Activated naive CD4-positive, alpha-beta T cell (primary cell): Measurements from ENCODE around the gene CPVL.

Source experiments
- DNase-seq, 4 experiments: peaks; one replicate each; lab custom pipeline; 2025; lab: John Stamatoyannopoulos, UW

Gene CPVL

DNA sequence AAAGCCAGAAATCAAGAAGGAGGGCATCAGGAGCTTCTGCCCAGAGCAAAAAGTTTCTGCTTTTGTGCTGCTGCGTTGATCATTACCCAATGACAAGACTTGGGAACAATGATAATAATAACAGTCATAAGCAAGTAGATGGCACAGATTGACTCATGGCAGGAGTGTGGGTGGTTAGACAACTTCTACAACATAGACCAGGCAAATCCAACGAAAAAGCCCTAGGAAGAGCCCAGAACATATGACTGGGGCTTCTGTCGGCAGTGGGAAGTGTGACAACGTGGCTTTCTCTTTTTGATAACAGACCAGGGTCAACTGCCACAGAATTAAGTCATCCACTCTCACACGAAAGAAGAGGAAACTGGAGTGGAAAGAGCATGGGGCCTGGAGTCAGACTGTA lies 102.8 kb downstream of the CPVL start:
- no peak for DNase-seq

GRCh38 chr7:29042824-29043231 lies 103.5 kb downstream of the CPVL start:
- no peak for DNase-seq

DNA sequence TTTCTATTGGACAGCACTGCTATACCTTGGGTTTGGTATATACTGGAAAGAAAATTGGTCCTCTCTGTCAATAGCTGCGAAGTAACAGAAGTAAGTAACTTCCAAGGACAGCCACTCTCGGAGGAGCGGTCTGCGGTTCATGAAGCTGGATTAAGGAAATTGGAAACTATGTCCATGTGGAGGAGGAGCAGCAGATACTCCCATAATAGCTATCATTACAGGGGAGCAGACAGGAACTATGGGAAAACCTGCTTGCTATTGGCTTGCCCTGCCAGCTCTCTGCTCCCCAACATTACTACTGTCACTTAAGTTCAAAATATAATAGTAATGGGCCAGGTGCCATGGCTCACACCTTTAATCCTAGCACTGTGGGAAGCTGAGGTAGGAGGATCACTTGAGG lies 104.3 kb downstream of the CPVL start:
- DNase-seq, result no peak

DNA sequence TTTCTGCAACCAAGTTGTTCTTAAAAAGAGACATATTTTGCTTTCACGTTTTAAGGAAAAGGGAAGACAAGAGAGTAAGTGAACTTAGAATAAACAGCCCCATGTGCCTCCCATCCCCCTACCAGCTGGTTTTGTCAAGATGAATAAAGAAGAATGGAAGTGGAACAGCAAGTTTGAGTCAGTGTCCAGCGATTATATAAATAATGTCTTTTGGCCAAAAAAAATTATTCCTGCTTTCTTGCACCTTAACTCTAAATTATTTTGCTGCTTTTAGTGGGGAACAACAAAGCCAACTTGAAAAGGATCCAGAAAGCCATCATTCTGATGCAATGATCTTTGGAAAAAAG lies 105.8 kb downstream of the CPVL start:
- no peak for DNase-seq

DNA sequence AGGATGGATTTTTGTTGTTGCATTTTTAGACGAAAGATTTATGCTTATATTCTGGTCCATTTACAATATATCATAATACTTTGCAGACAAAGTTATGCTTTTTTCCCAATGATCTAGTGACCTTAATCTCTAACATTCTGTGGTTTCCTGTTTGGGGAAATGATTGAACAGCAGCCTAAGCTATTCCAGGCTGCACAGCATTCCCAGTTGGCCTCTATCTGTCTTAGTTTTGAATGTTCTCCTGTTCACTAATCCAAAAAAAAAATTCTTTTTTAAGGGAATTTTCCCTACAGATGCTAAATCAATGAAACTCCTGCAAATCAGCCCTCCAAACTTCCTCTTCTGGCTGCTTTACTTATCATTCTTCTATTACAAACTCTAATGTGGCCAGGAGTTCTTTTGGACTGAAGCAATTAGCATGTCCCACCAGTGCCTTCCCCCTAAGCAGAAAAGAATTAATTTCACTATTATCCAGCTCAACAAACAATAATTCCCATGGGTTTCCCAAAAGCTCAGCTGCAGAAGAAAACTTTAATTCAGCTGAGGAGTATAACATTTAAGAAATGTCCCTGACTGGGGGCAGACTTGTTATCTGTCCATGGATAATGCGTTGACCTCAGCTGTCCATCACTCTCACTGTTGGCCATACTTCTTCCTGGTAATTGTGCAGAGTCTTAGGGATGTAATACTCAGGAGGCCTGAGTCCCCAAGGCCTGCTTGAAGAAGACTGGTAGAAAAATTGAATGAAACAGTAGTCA lies 106.3 kb downstream of the CPVL start:
- no peak for DNase-seq

DNA sequence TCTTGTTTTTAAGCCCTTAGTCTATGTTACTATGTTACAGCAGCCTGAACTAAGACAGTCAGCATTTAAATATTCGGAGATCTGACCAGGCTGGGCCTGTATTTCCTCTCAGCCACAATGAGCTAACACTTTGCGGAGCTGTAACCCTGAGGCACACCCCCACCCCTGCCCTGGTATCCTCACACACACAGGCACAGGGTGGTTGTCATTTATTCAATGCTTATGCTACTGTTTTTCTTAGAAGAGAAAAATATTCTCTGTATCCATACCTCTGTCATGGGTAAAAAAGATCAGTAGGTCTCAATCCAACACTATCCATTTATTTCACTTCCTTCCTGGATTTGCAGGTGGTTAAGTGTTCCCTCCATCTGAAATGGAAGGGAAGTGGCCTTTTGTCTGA lies 107.9 kb downstream of the CPVL start:
- no peak for DNase-seq

- DNase-seq, result no peak
Observed at GRCh38 chr7:29035044-29035740, 111.1 kb downstream of the CPVL start.

- DNase-seq, result no peak
Observed at GRCh38 chr7:29033584-29033983, 112.8 kb downstream of the CPVL start.

DNA sequence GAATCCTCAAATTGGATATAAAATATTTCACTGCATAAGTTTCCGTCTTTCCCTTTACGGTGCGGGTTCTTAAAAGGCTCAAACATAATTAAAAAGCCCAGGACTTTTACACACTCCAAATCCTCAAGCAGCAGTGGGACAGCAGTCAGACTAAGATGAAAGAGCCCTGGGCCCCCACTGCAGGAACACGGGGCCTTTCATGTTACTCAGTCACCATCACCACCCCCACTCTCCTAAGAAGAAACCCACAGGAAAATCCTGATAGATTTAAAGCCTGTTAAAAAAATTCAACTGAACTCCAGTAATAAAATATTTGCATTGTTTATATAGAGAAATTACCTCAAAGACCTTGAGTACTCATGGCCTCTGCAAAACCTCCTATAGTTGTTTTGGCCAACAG lies 114.2 kb downstream of the CPVL start:
- DNase-seq, result no peak

DNA sequence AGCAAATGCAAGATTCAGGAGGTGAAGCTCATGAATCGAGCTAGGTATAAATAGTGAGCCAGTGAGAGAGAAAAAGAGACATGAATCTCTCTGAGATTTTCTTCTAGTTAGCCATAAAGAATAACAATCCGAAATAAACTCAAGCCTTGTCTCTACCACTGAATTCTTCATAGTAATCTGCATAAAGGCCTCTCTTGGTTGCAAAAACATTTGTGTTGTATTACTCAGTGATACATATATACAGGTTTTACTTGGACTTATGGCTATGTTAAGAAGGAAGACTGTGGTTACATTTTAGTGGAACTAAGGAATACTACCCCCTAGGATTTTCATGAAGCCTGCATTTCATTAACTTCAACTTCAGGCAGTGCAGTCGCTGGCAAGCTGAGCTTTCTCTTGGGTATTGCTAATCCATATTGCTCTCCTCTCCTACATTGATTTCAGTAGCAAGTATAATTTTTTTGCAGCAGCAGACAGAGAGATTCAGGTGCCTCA lies 115.5 kb downstream of the CPVL start:
- DNase-seq, result no peak

- DNase-seq, result no peak
Observed at GRCh38 chr7:29022291-29022988, 123.9 kb downstream of the CPVL start.

- DNase-seq, result no peak
Observed at GRCh38 chr7:29019896-29020295, 126.4 kb downstream of the CPVL start.

DNA sequence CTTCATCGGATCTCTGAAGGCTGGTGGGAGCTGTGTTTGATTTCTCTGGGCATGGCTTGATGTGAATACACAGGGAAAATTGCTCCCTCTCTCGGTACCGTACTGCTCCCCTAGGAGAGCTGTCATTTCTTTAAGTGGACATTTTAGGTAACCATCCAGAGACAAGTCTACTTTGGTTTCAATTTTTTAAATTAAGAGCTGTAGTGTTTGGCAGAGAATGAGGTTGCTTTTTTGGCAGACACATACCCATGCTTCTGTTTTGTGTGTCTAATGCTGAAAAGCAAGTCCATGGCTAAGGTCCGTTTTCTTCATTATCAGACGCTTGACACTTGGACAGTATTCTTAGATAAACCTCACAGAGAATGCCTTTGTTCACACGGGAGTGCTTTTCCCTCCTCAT lies 127.0 kb downstream of the CPVL start:
- no peak for DNase-seq

GRCh38 chr7:29017713-29018112 lies 128.6 kb downstream of the CPVL start:
- no peak for DNase-seq

- DNase-seq, result no peak
Observed at GRCh38 chr7:29014725-29015124, 131.6 kb downstream of the CPVL start.

DNA sequence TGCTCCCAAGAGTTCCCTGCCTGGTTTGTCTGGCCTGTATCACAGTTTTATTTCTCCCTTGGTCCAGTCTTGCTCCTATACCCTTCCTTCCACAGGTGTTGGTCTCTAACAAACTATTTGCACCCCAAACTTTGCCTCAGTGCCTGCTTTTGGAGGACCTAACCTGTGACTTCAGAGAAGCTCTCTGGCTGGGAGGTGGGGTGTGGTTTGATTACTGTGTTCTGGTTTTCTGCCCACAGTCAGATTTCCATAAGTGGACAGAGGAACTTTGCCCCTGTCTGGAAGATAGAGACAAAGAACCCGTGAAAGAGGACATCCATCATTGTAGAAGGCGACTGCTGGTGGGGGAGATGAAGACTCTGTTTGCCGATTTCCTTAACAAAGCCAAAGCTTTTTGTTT lies 132.4 kb downstream of the CPVL start:
- no peak for DNase-seq

DNA sequence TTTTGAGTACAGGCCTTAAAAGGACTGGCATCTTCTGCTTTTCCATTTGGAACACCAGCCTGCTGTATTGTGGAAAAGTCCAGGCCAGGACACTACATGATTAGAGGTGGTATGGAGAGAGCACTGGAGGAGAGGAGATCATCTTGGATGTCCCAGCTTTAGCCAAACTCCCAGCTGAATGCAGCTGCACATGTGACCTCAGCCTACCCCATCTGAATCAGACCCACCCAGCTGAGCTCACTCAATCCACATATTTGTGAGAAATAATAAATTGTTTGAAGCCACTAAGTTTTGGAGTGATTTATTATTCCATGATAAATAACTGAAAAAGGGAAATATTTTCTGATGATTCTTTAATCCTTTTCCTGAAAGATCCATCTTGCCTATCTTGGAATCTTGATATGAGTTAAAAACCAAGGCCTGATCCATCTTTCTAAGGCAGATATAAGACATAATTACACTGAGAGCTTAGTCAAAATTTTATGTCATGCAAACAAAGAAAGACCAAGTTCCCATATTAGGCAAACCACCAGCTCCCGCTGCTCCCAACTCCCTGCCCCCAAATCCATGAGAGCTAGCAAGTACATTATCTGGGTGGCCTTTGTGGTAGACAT lies 133.1 kb downstream of the CPVL start:
- no peak for DNase-seq

- DNase-seq, result no peak
Observed at GRCh38 chr7:29009947-29010346, 136.4 kb downstream of the CPVL start.

DNA sequence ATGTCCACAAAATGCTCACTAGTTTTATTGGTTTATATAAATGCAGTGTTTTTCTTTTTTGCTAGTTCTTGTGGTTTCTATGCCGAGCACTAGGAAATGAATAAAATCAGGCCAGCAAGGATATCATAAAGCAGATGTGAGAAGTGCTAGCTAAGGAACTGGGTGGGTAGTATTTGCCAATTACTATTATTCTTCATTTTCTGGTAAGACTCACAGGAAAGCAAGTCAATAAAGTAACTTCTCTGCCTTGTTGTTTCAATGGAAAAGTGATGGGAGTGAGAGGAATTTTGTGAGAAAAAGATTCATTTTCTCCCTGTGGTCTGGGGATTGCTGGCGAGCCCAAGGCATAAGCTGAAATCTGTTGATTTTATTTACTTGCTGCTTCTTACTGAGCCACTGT lies 137.7 kb downstream of the CPVL start:
- no peak for DNase-seq

DNA sequence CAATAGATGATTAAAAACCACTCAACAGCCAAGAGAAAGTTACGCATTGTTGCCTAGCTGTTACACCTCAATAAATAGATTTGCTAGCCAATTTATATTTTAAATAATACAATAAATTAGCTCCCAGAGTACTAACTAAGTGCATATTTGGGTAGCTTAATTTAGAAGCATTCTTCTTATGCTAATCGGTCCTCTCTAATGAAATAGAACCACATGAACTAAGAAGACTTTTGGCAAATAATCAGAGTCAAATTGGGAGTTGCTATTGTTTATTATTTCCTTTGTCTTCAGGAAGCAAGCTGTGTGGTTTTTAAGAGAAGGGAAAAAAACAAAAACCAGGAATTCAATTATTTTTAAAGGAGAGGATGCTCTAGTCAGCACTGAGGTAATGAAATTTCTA lies 139.2 kb downstream of the CPVL start:
- DNase-seq, result no peak

- no peak for DNase-seq
Observed at GRCh38 chr7:29005829-29006228, 140.5 kb downstream of the CPVL start.

- no peak for DNase-seq
Observed at GRCh38 chr7:29005406-29005805, 140.9 kb downstream of the CPVL start.

DNA sequence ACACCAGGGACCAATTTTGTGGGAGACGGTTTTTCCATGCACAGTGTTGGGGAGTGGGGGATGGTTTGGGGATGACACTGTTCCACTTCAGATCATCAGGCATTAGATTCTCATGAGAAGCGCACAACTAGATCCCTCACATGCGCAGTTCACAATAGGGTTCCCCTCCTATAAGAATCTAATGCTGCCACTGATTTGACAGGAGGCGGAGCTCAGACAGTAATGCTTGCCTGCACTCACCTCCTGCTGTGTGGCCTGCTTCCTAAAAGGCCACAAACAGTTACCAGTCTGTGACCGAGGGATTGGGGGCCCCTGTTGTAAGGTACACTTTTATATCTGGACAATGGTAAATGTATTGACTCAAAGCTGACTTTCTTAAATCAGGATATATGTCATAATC lies 142.6 kb downstream of the CPVL start:
- DNase-seq, result no peak
